HepG2 (cell line): ENCODE measurements around the gene KIAA0930. TPM values are rescaled to one million over a fixed set of nuclear protein-coding genes. Genes with fewer than 3 reads are reported as not detected.

Experiments used
- ADNP ChIP-seq: sonication (generic); formaldehyde crosslinking; IDR thresholded peaks from 2 replicates; pipeline ENCODE4 v1.4.0; 2020; ENCODE audit warnings: missing genetic modification reagents
- BRD4 ChIP-seq: sonication (generic); formaldehyde crosslinking; IDR thresholded peaks from 2 replicates; pipeline ENCODE4 v1.4.0; 2020; ENCODE audit warnings: missing genetic modification reagents
- CBX2 ChIP-seq, 2 experiments: fragments of 200-600 bp in 1 of 2; sonication (generic); formaldehyde crosslinking in 1 of 2; IDR thresholded peaks; 2 replicates each; pipeline versions ENCODE4 v1.7.0 to v1.8.1; 2018 to 2022; ENCODE audit warnings: low read depth in 2 of 2, low read length in 1 of 2, mild to moderate bottlenecking in 1 of 2, missing genetic modification reagents in 1 of 2
- CENPX ChIP-seq: sonication (generic); formaldehyde crosslinking; IDR thresholded peaks from 2 replicates; pipeline ENCODE4 v1.9.0; 2021; ENCODE audit warnings: mild to moderate bottlenecking, missing genetic modification reagents, moderate library complexity
- MTF2 ChIP-seq: sonication (generic); formaldehyde crosslinking; IDR thresholded peaks from 2 replicates; pipeline ENCODE4 v1.5.0; 2020; ENCODE audit warnings: missing genetic modification reagents, borderline replicate concordance
- NCOA1 ChIP-seq: sonication (generic); formaldehyde crosslinking; IDR thresholded peaks from 2 replicates; pipeline ENCODE4 v1.9.0; 2021; ENCODE audit warnings: missing genetic modification reagents
- PAF1 ChIP-seq: IDR thresholded peaks from 2 replicates; pipeline ENCODE4 v1.6.1; 2016; ENCODE audit warnings: missing genetic modification reagents, missing compliant biosample characterization
- SNAPC2 ChIP-seq: sonication (generic); formaldehyde crosslinking; IDR thresholded peaks from 2 replicates; pipeline ENCODE4 v1.8.1; 2022; ENCODE audit warnings: mild to moderate bottlenecking, missing genetic modification reagents
- SP1 ChIP-seq, 2 experiments: fragments of 450-650 bp in 1 of 2; sonication (generic) in 1 of 2; formaldehyde crosslinking in 1 of 2; IDR thresholded peaks; 2 replicates each; pipeline versions ENCODE4 v1.4.0 to v1.6.1; 2016 to 2020; ENCODE audit warnings: missing genetic modification reagents in 1 of 2
- SP5 ChIP-seq: IDR thresholded peaks from 2 replicates; pipeline ENCODE4 v1.6.1; 2016; ENCODE audit warnings: low read depth, borderline replicate concordance
- SPEN ChIP-seq: sonication (generic); formaldehyde crosslinking; IDR thresholded peaks from 2 replicates; pipeline ENCODE4 v1.5.1; 2020; ENCODE audit warnings: low read depth, mild to moderate bottlenecking, missing genetic modification reagents
- TMF1 ChIP-seq: sonication (generic); formaldehyde crosslinking; IDR thresholded peaks from 2 replicates; pipeline ENCODE4 v1.8.1; 2022; ENCODE audit warnings: low read depth, missing genetic modification reagents
- ZMAT3 ChIP-seq: sonication (generic); formaldehyde crosslinking; conservative IDR thresholded peaks from 2 replicates; pipeline ENCODE4 v1.7.0; 2021; ENCODE audit warnings: missing genetic modification reagents
- ZNF350 ChIP-seq: sonication (generic); formaldehyde crosslinking; IDR thresholded peaks from 2 replicates; pipeline ENCODE4 v1.4.0; 2020; ENCODE audit warnings: mild to moderate bottlenecking, low read depth, missing genetic modification reagents, borderline replicate concordance
- ZNF432 ChIP-seq: sonication (generic); formaldehyde crosslinking; IDR thresholded peaks from 2 replicates; pipeline ENCODE4 v1.5.0; 2020; ENCODE audit warnings: missing genetic modification reagents, mild to moderate bottlenecking, borderline replicate concordance
- ZNF572 ChIP-seq: sonication (generic); formaldehyde crosslinking; IDR thresholded peaks from 2 replicates; pipeline ENCODE4 v1.5.1; 2020; ENCODE audit warnings: mild to moderate bottlenecking, missing genetic modification reagents
- polyA plus RNA-seq, 8 experiments: library from polyadenylated mRNA; depleted of rRNA in 3 of 8; stranded (reverse) in 7 of 8; unstranded in 1 of 8; fragments of >200 nt; fragmentation: Illumina TruSeq in 4 of 8; extraction: Trizol in 4 of 8; gene quantifications; 2 replicates each; pipeline versions ENCODE4 v1.2.1 to v1.2.3, GENCODE V29; 2011 to 2016; ENCODE audit warnings: low read depth in 4 of 8, missing spikeins in 1 of 8, mixed read lengths in 1 of 8; ENCODE audit not compliant: insufficient read depth in 1 of 8
- total RNA-seq, 5 experiments: library from RNA; depleted of rRNA; stranded (reverse); fragments of >200 nt; fragmentation: Illumina TruSeq; extraction: Trizol; gene quantifications; 2 replicates each; pipeline ENCODE4 v1.2.3, GENCODE V29; 2016; ENCODE audit warnings: low read depth in 1 of 5
- TF ChIP-seq, protein P1 (sequence below): sonication (generic); formaldehyde crosslinking; IDR thresholded peaks from 2 replicates; pipeline ENCODE4 v1.4.0; 2020; ENCODE audit warnings: missing genetic modification reagents
- TF ChIP-seq, protein P2 (sequence below): sonication (generic); formaldehyde crosslinking; IDR thresholded peaks from 2 replicates; pipeline ENCODE4 v1.4.0; 2020; ENCODE audit warnings: mild to moderate bottlenecking, missing genetic modification reagents
- TF ChIP-seq, protein P3 (sequence below): IDR thresholded peaks from 2 replicates; pipeline ENCODE4 v1.6.1; 2016; ENCODE audit warnings: missing genetic modification reagents, missing compliant biosample characterization
- TF ChIP-seq, protein P4 (sequence below): sonication (generic); formaldehyde crosslinking; IDR thresholded peaks from 2 replicates; pipeline ENCODE4 v1.8.0; 2022; ENCODE audit warnings: mild to moderate bottlenecking, missing genetic modification reagents, moderate library complexity
- TF ChIP-seq, protein P5 (sequence below): IDR thresholded peaks from 2 replicates; pipeline ENCODE4 v1.6.1; 2016; ENCODE audit warnings: low read depth, control low read depth

The KIAA0930 gene
- total and polyA plus RNA-seq, 2 of the 13 experiments (the other 11 are each of a cell fraction or from before 2014, with no cell fraction given), result 27.0 to 38.2 TPM

DNA sequence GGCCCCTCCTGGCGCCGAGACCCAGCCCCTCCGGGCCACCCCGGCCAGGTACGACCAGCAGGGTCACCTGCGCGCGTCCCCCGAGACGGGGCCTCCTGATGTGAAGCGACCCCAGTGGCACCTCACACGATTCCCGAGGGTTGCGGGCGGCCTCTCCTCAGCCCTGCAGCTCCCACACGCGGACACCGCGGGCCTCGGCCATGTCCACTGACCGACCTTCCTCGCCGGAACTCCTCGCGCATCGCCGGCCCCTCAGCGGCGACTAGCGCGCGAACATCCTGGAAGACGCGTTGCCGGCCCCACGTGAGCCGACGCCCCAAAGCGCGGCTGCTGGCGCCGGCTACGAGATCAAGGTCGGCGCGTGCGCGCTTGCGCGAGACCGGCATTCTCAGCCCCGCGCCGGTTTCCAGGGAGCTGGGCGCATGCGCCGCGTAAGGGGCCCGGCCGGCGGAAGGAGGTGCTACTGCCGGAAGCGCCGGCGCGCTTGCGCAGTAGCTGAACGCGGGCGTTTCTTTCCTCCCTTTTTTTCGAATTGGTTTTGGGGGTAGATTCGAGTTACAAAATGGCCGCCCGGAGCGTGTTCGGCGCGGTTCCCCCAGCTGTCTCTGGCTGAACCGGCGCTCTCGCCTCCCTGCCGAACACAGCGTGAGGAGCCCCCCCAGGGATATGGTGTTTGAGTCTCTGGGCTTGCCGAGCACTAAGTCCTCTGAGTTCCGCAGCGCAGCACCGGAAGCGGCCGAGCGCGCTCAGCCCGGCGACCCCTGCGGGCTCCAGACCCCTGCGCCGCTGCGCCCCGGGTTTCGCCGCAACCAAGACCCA lies 77.0 kb downstream of the KIAA0930 start, which contains the start of gene NUP50 (continued):
- TF ChIP-seq, protein P1, sequence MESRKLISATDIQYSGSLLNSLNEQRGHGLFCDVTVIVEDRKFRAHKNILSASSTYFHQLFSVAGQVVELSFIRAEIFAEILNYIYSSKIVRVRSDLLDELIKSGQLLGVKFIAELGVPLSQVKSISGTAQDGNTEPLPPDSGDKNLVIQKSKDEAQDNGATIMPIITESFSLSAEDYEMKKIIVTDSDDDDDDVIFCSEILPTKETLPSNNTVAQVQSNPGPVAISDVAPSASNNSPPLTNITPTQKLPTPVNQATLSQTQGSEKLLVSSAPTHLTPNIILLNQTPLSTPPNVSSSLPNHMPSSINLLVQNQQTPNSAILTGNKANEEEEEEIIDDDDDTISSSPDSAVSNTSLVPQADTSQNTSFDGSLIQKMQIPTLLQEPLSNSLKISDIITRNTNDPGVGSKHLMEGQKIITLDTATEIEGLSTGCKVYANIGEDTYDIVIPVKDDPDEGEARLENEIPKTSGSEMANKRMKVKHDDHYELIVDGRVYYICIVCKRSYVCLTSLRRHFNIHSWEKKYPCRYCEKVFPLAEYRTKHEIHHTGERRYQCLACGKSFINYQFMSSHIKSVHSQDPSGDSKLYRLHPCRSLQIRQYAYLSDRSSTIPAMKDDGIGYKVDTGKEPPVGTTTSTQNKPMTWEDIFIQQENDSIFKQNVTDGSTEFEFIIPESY (CRISPR knock-in tag), result peak; percentile 42; the same call in 1 of the 2 replicates
- TF ChIP-seq, protein P2, sequence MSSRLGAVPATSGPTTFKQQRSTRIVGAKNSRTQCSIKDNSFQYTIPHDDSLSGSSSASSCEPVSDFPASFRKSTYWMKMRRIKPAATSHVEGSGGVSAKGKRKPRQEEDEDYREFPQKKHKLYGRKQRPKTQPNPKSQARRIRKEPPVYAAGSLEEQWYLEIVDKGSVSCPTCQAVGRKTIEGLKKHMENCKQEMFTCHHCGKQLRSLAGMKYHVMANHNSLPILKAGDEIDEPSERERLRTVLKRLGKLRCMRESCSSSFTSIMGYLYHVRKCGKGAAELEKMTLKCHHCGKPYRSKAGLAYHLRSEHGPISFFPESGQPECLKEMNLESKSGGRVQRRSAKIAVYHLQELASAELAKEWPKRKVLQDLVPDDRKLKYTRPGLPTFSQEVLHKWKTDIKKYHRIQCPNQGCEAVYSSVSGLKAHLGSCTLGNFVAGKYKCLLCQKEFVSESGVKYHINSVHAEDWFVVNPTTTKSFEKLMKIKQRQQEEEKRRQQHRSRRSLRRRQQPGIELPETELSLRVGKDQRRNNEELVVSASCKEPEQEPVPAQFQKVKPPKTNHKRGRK (CRISPR knock-in tag), result no peak
- TF ChIP-seq BRD4 (CRISPR knock-in tag) (peak; percentile 88), SP5 (no peak), CENPX (no peak), SPEN (CRISPR knock-in tag) (peak; percentile 56; the same call in 1 of the 2 replicates), ZNF572 (CRISPR knock-in tag) (0 out of 2 replicates have a peak, but pooled peaks have one; percentile 71), CBX2 (IDR thresholded peaks at IDR 0.05; ENCODE audit: low read depth, low read length) (no peak), CBX2 (CRISPR knock-in tag; IDR thresholded peaks at IDR 0.05; ENCODE audit: low read depth) (no peak), SP1 (IDR thresholded peaks at IDR 0.05) (no peak), SP1 (CRISPR knock-in tag; IDR thresholded peaks at IDR 0.05) (0 out of 2 replicates have a peak, but pooled peaks have one; percentile 10), ADNP (CRISPR knock-in tag) (no peak), ZNF350 (CRISPR knock-in tag) (peak; percentile 77), TMF1 (CRISPR knock-in tag) (peak; percentile 92; the same call in 1 of the 2 replicates), SNAPC2 (CRISPR knock-in tag) (peak; percentile 85), MTF2 (CRISPR knock-in tag) (no peak), NCOA1 (CRISPR knock-in tag) (0 out of 2 replicates have a peak, but pooled peaks have one; percentile 60), ZMAT3 (CRISPR knock-in tag) (peak; percentile 94), PAF1 (CRISPR knock-in tag) (no peak), ZNF432 (CRISPR knock-in tag) (no peak)
- TF ChIP-seq, protein P3, sequence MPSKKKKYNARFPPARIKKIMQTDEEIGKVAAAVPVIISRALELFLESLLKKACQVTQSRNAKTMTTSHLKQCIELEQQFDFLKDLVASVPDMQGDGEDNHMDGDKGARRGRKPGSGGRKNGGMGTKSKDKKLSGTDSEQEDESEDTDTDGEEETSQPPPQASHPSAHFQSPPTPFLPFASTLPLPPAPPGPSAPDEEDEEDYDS (CRISPR knock-in tag), result peak; percentile 52
- TF ChIP-seq, protein P4, sequence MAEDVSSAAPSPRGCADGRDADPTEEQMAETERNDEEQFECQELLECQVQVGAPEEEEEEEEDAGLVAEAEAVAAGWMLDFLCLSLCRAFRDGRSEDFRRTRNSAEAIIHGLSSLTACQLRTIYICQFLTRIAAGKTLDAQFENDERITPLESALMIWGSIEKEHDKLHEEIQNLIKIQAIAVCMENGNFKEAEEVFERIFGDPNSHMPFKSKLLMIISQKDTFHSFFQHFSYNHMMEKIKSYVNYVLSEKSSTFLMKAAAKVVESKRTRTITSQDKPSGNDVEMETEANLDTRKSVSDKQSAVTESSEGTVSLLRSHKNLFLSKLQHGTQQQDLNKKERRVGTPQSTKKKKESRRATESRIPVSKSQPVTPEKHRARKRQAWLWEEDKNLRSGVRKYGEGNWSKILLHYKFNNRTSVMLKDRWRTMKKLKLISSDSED (CRISPR knock-in tag), result 0 out of 2 replicates have a peak, but pooled peaks have one; percentile 39
- TF ChIP-seq, protein P5, sequence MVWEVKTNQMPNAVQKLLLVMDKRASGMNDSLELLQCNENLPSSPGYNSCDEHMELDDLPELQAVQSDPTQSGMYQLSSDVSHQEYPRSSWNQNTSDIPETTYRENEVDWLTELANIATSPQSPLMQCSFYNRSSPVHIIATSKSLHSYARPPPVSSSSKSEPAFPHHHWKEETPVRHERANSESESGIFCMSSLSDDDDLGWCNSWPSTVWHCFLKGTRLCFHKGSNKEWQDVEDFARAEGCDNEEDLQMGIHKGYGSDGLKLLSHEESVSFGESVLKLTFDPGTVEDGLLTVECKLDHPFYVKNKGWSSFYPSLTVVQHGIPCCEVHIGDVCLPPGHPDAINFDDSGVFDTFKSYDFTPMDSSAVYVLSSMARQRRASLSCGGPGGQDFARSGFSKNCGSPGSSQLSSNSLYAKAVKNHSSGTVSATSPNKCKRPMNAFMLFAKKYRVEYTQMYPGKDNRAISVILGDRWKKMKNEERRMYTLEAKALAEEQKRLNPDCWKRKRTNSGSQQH (CRISPR knock-in tag), result no peak
